IMR-90 (cell line): ENCODE results near the gene CD180. TPM values are rescaled to one million over a fixed set of nuclear protein-coding genes. Genes with fewer than 3 reads are reported as not detected.

ENCODE experiments used
- ATAC-seq: fragments of 200-7000 bp; cut with Tn5 transposase; 2 replicates; pipeline ENCODE4 v1.9.1; 2020; ENCODE audit warnings: low read depth, mild to moderate bottlenecking, moderate library complexity
- BruUV-seq: library from RNA; stranded (reverse); fragments of 400-500 nt; replicated peaks from 2 replicates; lab custom pipeline; 2021; lab: Mats Ljungman, UMichigan
- CTCF ChIA-PET: fragments of 300-600 bp; formaldehyde crosslinking; extraction: SDS; loops from one replicate; lab custom pipeline; 2021; ENCODE audit warnings: antibody characterized with exemption; lab: Yijun Ruan, JAX
- POLR2A ChIA-PET: fragments of 300-600 bp; sonication (Branson Sonifier 250); formaldehyde crosslinking; loops from one replicate; lab custom pipeline; 2022; ENCODE audit warnings: antibody characterized with exemption; ENCODE audit not compliant: unreplicated experiment; lab: Charles Lee
- DNase-seq: peaks from one replicate; pipeline ENCODE4 v3.0.0; 2013
- H2AFZ ChIP-seq: replicated peaks from 2 replicates; pipeline ENCODE3; 2013; ENCODE audit warnings: low read length, mild to moderate bottlenecking; ENCODE audit not compliant: poor library complexity
- H2AK5ac ChIP-seq: 2 replicates; pipeline ENCODE4 v1.6.1; 2013; ENCODE audit warnings: low read depth, low read length, inconsistent platforms
- H2AK9ac ChIP-seq: replicated peaks from 2 replicates; pipeline ENCODE3; 2013; ENCODE audit warnings: mild to moderate bottlenecking, low read depth, low read length, moderate library complexity; ENCODE audit not compliant: poor library complexity
- H2BK120ac ChIP-seq: 2 replicates; pipeline ENCODE4 v1.6.1; 2013; ENCODE audit warnings: low read depth, low read length, inconsistent platforms
- H2BK15ac ChIP-seq: 3 replicates; pipeline ENCODE4 v1.6.1; 2013; ENCODE audit warnings: low read depth, low read length, inconsistent platforms
- H2BK20ac ChIP-seq: 2 replicates; pipeline ENCODE4 v1.6.1; 2013; ENCODE audit warnings: low read depth, mild to moderate bottlenecking, inconsistent platforms, low read length, moderate library complexity
- H2BK5ac ChIP-seq: 2 replicates; pipeline ENCODE4 v1.6.1; 2013; ENCODE audit warnings: mild to moderate bottlenecking, low read depth, low read length, inconsistent platforms; ENCODE audit not compliant: poor library complexity, severe bottlenecking
- H3K14ac ChIP-seq: replicated peaks from 2 replicates; pipeline ENCODE4 v1.6.1; 2013; ENCODE audit warnings: low read depth, low read length, inconsistent platforms
- H3K18ac ChIP-seq: 2 replicates; pipeline ENCODE4 v1.6.1; 2013; ENCODE audit warnings: low read depth, low read length, control low read depth
- H3K23ac ChIP-seq: 2 replicates; pipeline ENCODE4 v1.6.1; 2013; ENCODE audit warnings: low read depth, low read length, inconsistent platforms
- H3K27ac ChIP-seq: 2 replicates; pipeline ENCODE4 v1.5.1; 2013; ENCODE audit warnings: mild to moderate bottlenecking, control low read depth, low read length; ENCODE audit not compliant: insufficient read depth
- H3K27me3 ChIP-seq: 2 replicates; pipeline ENCODE4 v1.6.1; 2013; ENCODE audit warnings: low read length; ENCODE audit not compliant: control insufficient read depth, insufficient read depth
- H3K36me3 ChIP-seq: 2 replicates; pipeline ENCODE4 v1.6.1; 2013; ENCODE audit warnings: low read length, mixed read lengths; ENCODE audit not compliant: control insufficient read depth, insufficient read depth
- H3K4ac ChIP-seq: 2 replicates; pipeline ENCODE4 v1.6.1; 2013; ENCODE audit warnings: low read depth, low read length, inconsistent platforms
- H3K4me1 ChIP-seq: 2 replicates; pipeline ENCODE4 v1.6.1; 2013; ENCODE audit warnings: low read length, mixed read lengths; ENCODE audit not compliant: control insufficient read depth, insufficient read depth
- H3K4me2 ChIP-seq: 2 replicates; pipeline ENCODE4 v1.6.1; 2013; ENCODE audit warnings: low read depth, mild to moderate bottlenecking, control low read depth, low read length, moderate library complexity
- H3K4me3 ChIP-seq: 2 replicates; pipeline ENCODE4 v1.5.1; 2013; ENCODE audit warnings: low read depth, mild to moderate bottlenecking, control low read depth, low read length, moderate library complexity; ENCODE audit not compliant: insufficient read depth
- H3K56ac ChIP-seq: 2 replicates; pipeline ENCODE4 v1.6.1; 2013; ENCODE audit warnings: low read length, inconsistent platforms; ENCODE audit not compliant: insufficient read depth; ENCODE audit errors: extremely low read depth
- H3K79me1 ChIP-seq, 2 experiments: 2 replicates each; pipeline ENCODE4 v1.6.1; 2013; ENCODE audit warnings: low read length in 2 of 2, inconsistent platforms in 1 of 2, low read depth in 1 of 2
- H3K9ac ChIP-seq: 2 replicates; pipeline ENCODE4 v1.6.1; 2013; ENCODE audit warnings: low read depth, low read length, control low read depth
- H3K9me1 ChIP-seq: 2 replicates; pipeline ENCODE4 v1.6.1; 2013; ENCODE audit warnings: low read length, inconsistent platforms; ENCODE audit not compliant: insufficient read depth
- H3K9me3 ChIP-seq: 2 replicates; pipeline ENCODE4 v1.6.1; 2013; ENCODE audit warnings: low read length; ENCODE audit not compliant: control insufficient read depth, insufficient read depth
- H4K20me1 ChIP-seq: 2 replicates; pipeline ENCODE4 v1.6.1; 2013; ENCODE audit warnings: low read length, inconsistent platforms; ENCODE audit not compliant: insufficient read depth
- H4K5ac ChIP-seq: 2 replicates; pipeline ENCODE4 v1.6.1; 2013; ENCODE audit warnings: mild to moderate bottlenecking, low read depth, low read length, control low read depth
- H4K8ac ChIP-seq, 2 experiments: 2 replicates each; pipeline ENCODE4 v1.6.1; 2013; ENCODE audit warnings: low read depth in 2 of 2, low read length in 2 of 2, control low read depth in 1 of 2, inconsistent platforms in 1 of 2
- H4K91ac ChIP-seq: 2 replicates; pipeline ENCODE4 v1.6.1; 2013; ENCODE audit warnings: low read depth, low read length, inconsistent platforms; ENCODE audit not compliant: insufficient read depth
- CEBPB ChIP-seq: IDR thresholded peaks from 2 replicates; pipeline ENCODE4 v1.6.1; 2012; ENCODE audit warnings: low read depth, low read length, improper control_type of control experiment
- CTCF ChIP-seq: conservative IDR thresholded peaks from 2 replicates; pipeline ENCODE4 v1.5.1; 2012; ENCODE audit warnings: mild to moderate bottlenecking, low read depth, low read length, improper control_type of control experiment
- ELK1 ChIP-seq: fragments of 150-350 bp; IDR thresholded peaks from 2 replicates; pipeline ENCODE4 v1.6.1; 2016; ENCODE audit warnings: low read depth, mild to moderate bottlenecking, low read length, moderate library complexity, borderline replicate concordance
- MAZ ChIP-seq: IDR thresholded peaks from 2 replicates; pipeline ENCODE4 v1.6.1; 2012; ENCODE audit warnings: low read depth, mild to moderate bottlenecking, low read length, improper control_type of control experiment, moderate library complexity, borderline replicate concordance
- MXI1 ChIP-seq: IDR thresholded peaks from 2 replicates; pipeline ENCODE4 v1.6.1; 2012; ENCODE audit warnings: low read depth, mild to moderate bottlenecking, low read length, moderate library complexity, borderline replicate concordance
- NFE2L2 ChIP-seq: fragments of 150-350 bp; IDR thresholded peaks from 2 replicates; pipeline ENCODE4 v1.6.1; 2016; ENCODE audit warnings: low read depth, mild to moderate bottlenecking, low read length
- RCOR1 ChIP-seq: IDR thresholded peaks from 2 replicates; pipeline ENCODE4 v1.6.1; 2012; ENCODE audit warnings: mild to moderate bottlenecking, low read length, improper control_type of control experiment; ENCODE audit not compliant: insufficient replicate concordance
- SMC3 ChIP-seq: fragments of 150-350 bp; IDR thresholded peaks from 2 replicates; pipeline ENCODE4 v1.6.1; 2016; ENCODE audit warnings: low read depth, mild to moderate bottlenecking, antibody characterized with exemption, low read length, moderate library complexity
- USF2 ChIP-seq: fragments of 150-350 bp; IDR thresholded peaks from 2 replicates; pipeline ENCODE4 v1.6.1; 2017; ENCODE audit warnings: mild to moderate bottlenecking, antibody characterized with exemption, low read length, low read depth
- WGBS, 2 experiments: methylation state at CpG; one replicate each; pipeline versions ENCODE4 v1.1.5 to v1.1.7; 2013; ENCODE audit warnings: missing lambda C conversion rate in 2 of 2; ENCODE audit not compliant: insufficient read length in 1 of 2; ENCODE audit errors: extremely low coverage in 2 of 2; 5-methylcytosine and 5-hydroxymethylcytosine counted together
- dilution Hi-C: fragments of 300-500 bp; cut with HindIII; formaldehyde crosslinking; loops from one replicate; pipeline ENCODE4 v1.14.3; 2018; ENCODE audit warnings: low sequenced_read_pairs; ENCODE audit not compliant: unreplicated experiment
- in situ Hi-C: fragments of 300-500 bp; cut with MboI; formaldehyde crosslinking; loops from 3 replicates; pipeline ENCODE4 v1.14.3; 2019; ENCODE audit warnings: low sequenced_read_pairs, inconsistent platforms, mixed read lengths
- intact Hi-C: fragments of 100-400 bp; cut with micrococcal nuclease; formaldehyde crosslinking; loops from 2 replicates; pipeline ENCODE4 v1.10.0; 2022
- polyA plus RNA-seq, 3 experiments: library from polyadenylated mRNA; depleted of rRNA; stranded (reverse); fragments of >200 nt; gene quantifications; 2 replicates each; pipeline ENCODE4 v1.2.3, GENCODE V29; 2012; ENCODE audit warnings: low replicate concordance in 1 of 3
- total RNA-seq: library from RNA; depleted of rRNA; stranded (reverse); fragments of >200 nt; gene quantifications from 2 replicates; pipeline ENCODE4 v1.2.3, GENCODE V29; 2012

The CD180 gene
- total and polyA plus RNA-seq, 2 of the 4 experiments (the other 2 are of a cell fraction): not detected

- Histone ChIP-seq H2BK5ac (no peak overlapping the region), H2AK5ac (no peak overlapping the region), H2BK15ac (no peak overlapping the region), H3K4me2 (no peak overlapping the region), H2BK20ac (no peak overlapping the region), H3K18ac (no peak overlapping the region), H4K5ac (no peak overlapping the region), H3K9me3 (no peaks in the 10 kb centered on the region), H2BK120ac (no peak overlapping the region), H3K9ac (no peak overlapping the region), H3K79me1 (no peaks in the 10 kb centered on the region), H3K23ac (no peak overlapping the region), H3K4ac (no peak overlapping the region), H3K9me1 (no peaks in the 10 kb centered on the region), H3K27ac (no peak overlapping the region), H4K8ac (no peak overlapping the region), H4K91ac (no peak overlapping the region), H3K4me3 (no peak overlapping the region), H3K4me1 (peaks cover 2% of the 10 kb centered on the region; the same call in 1 of the 2 replicates), H4K20me1 (no peaks in the 10 kb centered on the region), H2AK9ac (no peak overlapping the region), H2AFZ (no peak overlapping the region), H3K36me3 (peaks cover 18% of the 10 kb centered on the region; the same call in 1 of the 2 replicates), H3K56ac (no peak overlapping the region), H3K14ac (no peak overlapping the region), H3K27me3 (no peaks in the 10 kb centered on the region)
- DNase-seq (no peak), ATAC-seq (no peak)
- no peak for TF ChIP-seq ELK1
- no peak for TF ChIP-seq RCOR1
- no peak for TF ChIP-seq CEBPB
- no peak for TF ChIP-seq USF2
- TF ChIP-seq NFE2L2: no peak
- no peak for TF ChIP-seq SMC3
- TF ChIP-seq MAZ: no peak
- no peak for TF ChIP-seq MXI1
- no peak for TF ChIP-seq CTCF
- dilution Hi-C loops (no loop called here), intact Hi-C loops (loop anchor here (10.0 kb wide), 1 partner anchor 1877 kb away; no protein-coding TSS in a partner anchor), in situ Hi-C loops (no loop called here)
- ChIA-PET CTCF (interaction anchor here (0.7 kb wide), 1 partner anchor 18 kb away, joined by 4 read pairs; no protein-coding TSS in a partner anchor), POLR2A (no interaction called here)
- BruUV-seq: TSS peak; percentile 10
- WGBS, 2 experiments: no CpG with 5 or more reads among the region's 4 CpGs
These were observed 28.5 kb downstream of the CD180 start for GRCh38 chr5:67168069-67168468.
